Activated naive CD8-positive, alpha-beta T cell treated with anti-CD3 and anti-CD28 coated beads for 36 hours (primary cell): ENCODE measurements around the gene CMTM3. TPM values are rescaled to one million over a fixed set of nuclear protein-coding genes. Genes with fewer than 3 reads are reported as not detected.
"Not testable (repeated sequence)": the region's sequence is repeated elsewhere in the genome, so short reads cannot be mapped to it uniquely, and the experiment has no call there.

ENCODE experiments used
- DNase-seq: peaks from one replicate; pipeline ENCODE4 v3.0.0; 2021
- H3K27ac Mint-ChIP-seq: one replicate; pipeline ENCODE4 v1.8.0; 2022; ENCODE audit warnings: mild to moderate bottlenecking, moderate library complexity, mixed read lengths
- H3K27me3 Mint-ChIP-seq: one replicate; pipeline ENCODE4 v1.8.0; 2022; ENCODE audit warnings: mild to moderate bottlenecking, mixed read lengths
- H3K36me3 Mint-ChIP-seq: one replicate; pipeline ENCODE4 v1.8.0; 2021; ENCODE audit warnings: mild to moderate bottlenecking, mixed read lengths
- H3K4me1 Mint-ChIP-seq: one replicate; pipeline ENCODE4 v1.8.0; 2021; ENCODE audit warnings: mixed read lengths
- H3K4me3 Mint-ChIP-seq: one replicate; pipeline ENCODE4 v1.8.0; 2022; ENCODE audit warnings: mild to moderate bottlenecking, moderate library complexity, mixed read lengths
- H3K9me3 Mint-ChIP-seq: one replicate; pipeline ENCODE4 v1.8.0; 2022; ENCODE audit warnings: mixed read lengths
- total RNA-seq, 2 experiments: library from RNA; stranded (reverse); gene quantifications; one replicate each; pipeline ENCODE4 v1.2.3, GENCODE V29; 2021

Gene CMTM3
- total RNA-seq, 2 experiments from 2014 or later = 55.1 to 60.5 TPM

GRCh38 chr16:66631558-66631957 is 27.1 kb downstream of the CMTM3 start:
- not testable (repeated sequence) for H3K27me3 Mint-ChIP-seq, H3K4me1 Mint-ChIP-seq, H3K27ac Mint-ChIP-seq, H3K4me3 Mint-ChIP-seq, H3K9me3 Mint-ChIP-seq, H3K36me3 Mint-ChIP-seq, DNase-seq

DNA sequence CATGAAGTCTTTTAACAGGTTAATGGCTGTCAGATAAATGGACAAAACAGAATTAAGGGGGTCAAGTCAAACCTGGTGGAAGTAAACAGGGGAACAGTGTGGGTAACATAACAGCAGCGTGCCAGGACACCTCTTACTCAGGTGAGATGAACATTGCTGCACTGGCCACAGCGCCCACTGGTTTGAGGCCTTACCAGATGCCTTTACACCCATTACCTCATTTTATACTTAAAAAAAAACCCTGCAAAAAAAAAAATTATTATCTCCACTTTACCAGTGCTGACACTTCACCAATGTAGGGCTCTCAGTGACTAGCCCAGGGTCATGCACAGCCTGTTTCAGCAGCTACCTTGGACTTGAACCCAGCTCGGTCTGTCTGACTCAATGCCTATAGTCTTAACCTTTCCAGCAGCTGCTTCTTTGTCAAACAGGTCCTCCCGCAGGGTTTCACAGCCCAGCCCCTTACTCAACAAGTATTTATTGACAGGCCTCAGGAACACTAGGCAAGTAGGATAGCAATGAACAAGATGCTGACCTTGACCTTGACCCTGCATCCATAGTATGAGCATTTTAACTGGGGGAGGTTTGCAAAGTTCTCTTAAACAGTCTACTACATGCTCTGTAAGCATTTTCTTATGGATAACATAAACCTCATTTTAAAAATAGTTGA is 30.2 kb downstream of the CMTM3 start:
- no peak for DNase-seq
- Mint-ChIP-seq H3K36me3 (no peaks in the 10 kb centered on the region), H3K4me1 (no peaks in the 10 kb centered on the region), H3K27me3 (no peaks in the 10 kb centered on the region), H3K27ac (no peak overlapping the region), H3K9me3 (no peaks in the 10 kb centered on the region), H3K4me3 (no peak overlapping the region)

GRCh38 chr16:66635406-66635805 is 30.9 kb downstream of the CMTM3 start:
- Mint-ChIP-seq H3K9me3 (no peaks in the 10 kb centered on the region), H3K27me3 (no peaks in the 10 kb centered on the region), H3K4me1 (no peaks in the 10 kb centered on the region), H3K4me3 (no peak overlapping the region), H3K36me3 (no peaks in the 10 kb centered on the region), H3K27ac (no peak overlapping the region)
- no peak for DNase-seq

DNA sequence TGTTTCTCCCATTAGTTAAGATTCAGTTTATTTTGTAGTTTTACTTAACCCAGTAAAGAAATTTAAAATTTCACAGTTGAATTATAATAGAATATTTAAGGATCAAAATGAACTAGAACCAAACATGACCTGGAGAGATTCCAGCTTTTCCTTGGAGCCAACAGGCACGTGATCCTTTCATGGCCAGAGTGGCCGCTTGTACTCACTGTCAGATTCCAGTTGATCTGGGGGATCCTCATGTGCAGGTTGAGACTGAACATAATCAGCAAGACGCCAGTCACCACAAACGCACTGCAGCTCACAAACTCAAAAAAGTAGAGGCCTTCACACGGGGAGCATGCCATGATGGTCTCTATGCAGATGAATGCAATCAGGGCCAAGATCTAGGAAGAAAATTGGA is 31.7 kb downstream of the CMTM3 start:
- no peaks in the 10 kb centered on the region for H3K4me1 Mint-ChIP-seq
- no peak overlapping the region for H3K4me3 Mint-ChIP-seq
- no peak overlapping the region for H3K27ac Mint-ChIP-seq
- no peaks in the 10 kb centered on the region for H3K9me3 Mint-ChIP-seq
- no peaks in the 10 kb centered on the region for H3K27me3 Mint-ChIP-seq
- no peaks in the 10 kb centered on the region for H3K36me3 Mint-ChIP-seq
- DNase-seq = no peak

DNA sequence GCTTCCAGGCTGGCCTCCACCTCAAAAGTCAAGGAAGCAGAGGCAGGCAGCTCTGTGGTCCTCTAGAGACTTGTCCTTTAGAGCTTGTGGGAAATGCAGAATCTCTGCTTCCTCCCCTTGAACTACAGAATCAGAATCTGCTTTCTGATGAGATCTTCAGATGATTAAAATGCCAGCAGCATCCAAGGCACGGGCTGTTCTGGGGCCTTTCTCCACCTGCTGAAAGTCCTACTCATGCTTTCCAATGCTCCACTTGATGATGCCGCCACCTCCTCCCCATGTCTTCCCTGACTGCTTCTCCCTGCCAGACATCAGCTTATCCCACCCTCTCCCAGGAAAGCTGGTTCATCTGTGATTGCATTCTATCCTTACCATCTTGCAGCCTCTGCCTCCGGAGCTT is 33.3 kb downstream of the CMTM3 start:
- DNase-seq = no peak
- Mint-ChIP-seq H3K27me3 (no peaks in the 10 kb centered on the region), H3K36me3 (no peaks in the 10 kb centered on the region), H3K4me3 (no peak overlapping the region), H3K27ac (no peak overlapping the region), H3K9me3 (no peaks in the 10 kb centered on the region), H3K4me1 (no peaks in the 10 kb centered on the region)

- H3K36me3 Mint-ChIP-seq = no peaks in the 10 kb centered on the region
- no peak overlapping the region for H3K4me3 Mint-ChIP-seq
- H3K27me3 Mint-ChIP-seq = no peaks in the 10 kb centered on the region
- H3K27ac Mint-ChIP-seq = no peak overlapping the region
- no peaks in the 10 kb centered on the region for H3K9me3 Mint-ChIP-seq
- DNase-seq = no peak
- H3K4me1 Mint-ChIP-seq = no peaks in the 10 kb centered on the region
These were observed 34.8 kb downstream of the CMTM3 start for GRCh38 chr16:66639091-66639885.

DNA sequence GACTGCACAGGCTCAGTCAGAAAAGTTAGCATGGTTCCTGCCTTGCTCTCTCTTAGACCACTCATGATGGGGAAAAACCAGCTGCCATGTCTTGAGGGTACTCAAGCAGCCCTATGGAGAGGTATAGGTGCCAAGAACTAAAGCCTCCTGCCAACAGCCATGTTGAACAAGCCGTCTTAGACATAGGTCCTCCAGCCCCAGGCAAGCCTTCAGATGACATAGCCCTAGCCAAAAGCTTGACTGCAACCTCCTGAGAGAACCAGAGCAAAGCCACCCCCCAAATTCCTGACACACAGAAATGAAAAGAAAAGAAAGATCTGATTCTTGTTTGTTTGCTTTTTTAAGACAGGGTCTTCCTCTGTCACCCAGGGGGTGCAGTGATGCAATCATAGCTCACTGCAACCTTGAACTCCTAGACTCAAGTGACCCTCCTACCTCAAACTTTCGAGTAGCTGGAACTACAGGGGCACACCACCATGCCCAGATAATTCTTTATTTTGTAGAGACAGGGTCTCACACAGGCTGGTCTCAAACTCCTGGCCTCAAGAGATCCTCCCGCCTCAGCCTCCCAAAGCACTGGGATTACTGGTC is 36.3 kb downstream of the CMTM3 start:
- H3K4me1 Mint-ChIP-seq = no peaks in the 10 kb centered on the region
- no peaks in the 10 kb centered on the region for H3K9me3 Mint-ChIP-seq
- H3K36me3 Mint-ChIP-seq = no peaks in the 10 kb centered on the region
- H3K27me3 Mint-ChIP-seq = no peaks in the 10 kb centered on the region
- DNase-seq = no peak
- H3K27ac Mint-ChIP-seq = no peak overlapping the region
- H3K4me3 Mint-ChIP-seq = no peak overlapping the region

DNA sequence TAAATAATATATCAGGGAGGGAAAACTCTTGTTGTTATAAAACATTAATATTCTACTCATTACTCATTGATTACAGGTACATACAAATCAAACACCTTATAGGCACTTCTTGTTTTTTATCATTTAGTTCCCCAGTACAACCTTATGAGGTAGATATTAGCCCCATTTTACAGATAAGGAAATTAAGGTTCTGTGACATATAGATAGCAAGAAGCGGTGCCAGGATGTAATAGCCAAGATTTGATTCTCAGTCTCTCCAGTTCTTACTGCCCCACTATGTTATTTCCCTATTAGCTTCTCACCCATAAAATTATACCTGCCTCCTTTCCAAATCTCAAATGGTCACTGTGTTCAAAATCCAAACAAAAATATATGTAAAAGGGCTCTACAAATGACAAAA is 36.9 kb downstream of the CMTM3 start:
- H3K27ac Mint-ChIP-seq = no peak overlapping the region
- H3K36me3 Mint-ChIP-seq = no peaks in the 10 kb centered on the region
- no peak for DNase-seq
- no peaks in the 10 kb centered on the region for H3K4me1 Mint-ChIP-seq
- no peak overlapping the region for H3K4me3 Mint-ChIP-seq
- H3K9me3 Mint-ChIP-seq = no peaks in the 10 kb centered on the region
- no peaks in the 10 kb centered on the region for H3K27me3 Mint-ChIP-seq

DNA sequence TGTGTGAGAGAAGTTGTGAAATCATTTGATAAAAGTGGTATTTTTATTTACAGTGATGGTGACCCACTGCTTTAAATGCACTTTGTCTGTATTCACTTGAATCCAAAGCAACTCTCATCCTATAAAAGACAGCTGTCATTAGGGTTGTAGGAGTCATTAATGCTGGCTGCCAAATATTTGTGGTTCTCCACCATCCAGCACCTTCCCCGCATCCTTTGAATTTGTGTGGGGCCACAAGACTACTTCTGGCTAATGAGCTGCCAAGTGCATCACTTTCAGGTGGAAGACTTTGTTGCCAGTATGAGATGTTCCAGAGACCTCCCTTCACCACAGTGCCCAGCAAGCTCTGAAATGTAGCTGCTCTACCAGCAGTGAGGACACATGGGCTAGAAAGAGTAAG is 43.4 kb downstream of the CMTM3 start:
- Mint-ChIP-seq H3K27me3 (no peaks in the 10 kb centered on the region), H3K4me3 (no peak overlapping the region), H3K9me3 (no peaks in the 10 kb centered on the region), H3K27ac (no peak overlapping the region), H3K4me1 (peaks cover 11% of the 10 kb centered on the region), H3K36me3 (no peaks in the 10 kb centered on the region)
- DNase-seq = no peak

- Mint-ChIP-seq H3K9me3 (no peaks in the 10 kb centered on the region), H3K36me3 (no peaks in the 10 kb centered on the region), H3K4me1 (peaks cover 13% of the 10 kb centered on the region), H3K27ac (no peak overlapping the region), H3K27me3 (peaks cover 2% of the 10 kb centered on the region), H3K4me3 (no peak overlapping the region)
- no peak for DNase-seq
These were observed 44.7 kb downstream of the CMTM3 start for GRCh38 chr16:66649167-66649566.

DNA sequence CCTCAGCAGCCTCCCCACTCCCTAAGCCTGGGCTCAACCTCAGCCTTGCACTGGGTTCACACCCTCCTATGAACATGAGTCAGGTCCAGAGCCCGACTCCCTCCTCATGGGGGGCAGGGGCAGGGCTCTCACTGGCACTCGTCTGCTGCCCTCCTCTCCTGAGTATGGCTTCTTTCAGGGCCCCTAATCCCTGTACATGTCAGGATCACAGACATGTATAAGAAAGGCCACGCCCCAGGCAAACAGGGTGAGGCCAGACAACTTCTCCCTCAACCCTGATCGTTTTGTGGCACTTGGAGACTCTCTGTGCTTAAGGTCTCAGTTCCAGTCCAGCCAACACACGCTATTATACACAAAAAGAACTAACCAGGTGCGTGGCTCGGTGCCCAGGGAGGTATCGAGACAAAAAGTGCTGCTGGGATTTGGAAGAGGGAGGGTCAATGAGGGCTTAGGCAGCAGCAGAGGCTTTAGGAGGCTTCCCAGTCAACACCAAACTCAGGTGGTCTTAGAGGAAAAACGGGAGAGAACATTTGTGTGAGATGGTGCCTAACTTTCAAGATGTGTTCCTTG is 45.2 kb downstream of the CMTM3 start:
- no peaks in the 10 kb centered on the region for H3K36me3 Mint-ChIP-seq
- H3K27ac Mint-ChIP-seq = no peak overlapping the region
- peaks cover 5% of the 10 kb centered on the region for H3K27me3 Mint-ChIP-seq
- DNase-seq = no peak
- H3K4me1 Mint-ChIP-seq = peaks cover 13% of the 10 kb centered on the region
- no peaks in the 10 kb centered on the region for H3K9me3 Mint-ChIP-seq
- H3K4me3 Mint-ChIP-seq = no peak overlapping the region

GRCh38 chr16:66650707-66651473 is 46.4 kb downstream of the CMTM3 start:
- Mint-ChIP-seq H3K27me3 (peaks cover 5% of the 10 kb centered on the region), H3K27ac (no peak overlapping the region), H3K36me3 (no peaks in the 10 kb centered on the region), H3K4me1 (peaks cover 13% of the 10 kb centered on the region), H3K9me3 (no peaks in the 10 kb centered on the region), H3K4me3 (peak overlapping the region; percentile 66)
- peak; percentile 78 for DNase-seq

DNA sequence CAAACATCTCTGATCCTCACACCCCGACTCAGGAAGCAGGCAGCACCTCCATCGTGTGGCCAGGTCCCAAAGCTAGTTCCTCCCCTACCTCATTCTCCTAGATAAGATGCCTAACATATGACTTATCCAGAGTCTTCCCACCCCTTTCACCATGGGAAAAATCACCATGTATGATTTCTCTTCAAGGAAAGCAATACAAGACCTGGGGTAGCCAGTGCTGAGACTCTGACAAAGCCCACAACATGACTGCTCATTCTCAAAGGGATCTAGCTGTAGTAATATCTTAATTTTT is 46.9 kb downstream of the CMTM3 start:
- DNase-seq = no peak
- Mint-ChIP-seq H3K4me3 (peak overlapping the region; percentile 66), H3K4me1 (peaks cover 13% of the 10 kb centered on the region), H3K9me3 (no peaks in the 10 kb centered on the region), H3K36me3 (no peaks in the 10 kb centered on the region), H3K27ac (no peak overlapping the region), H3K27me3 (peaks cover 5% of the 10 kb centered on the region)

- no peaks in the 10 kb centered on the region for H3K36me3 Mint-ChIP-seq
- DNase-seq = no peak
- peaks cover 5% of the 10 kb centered on the region for H3K27me3 Mint-ChIP-seq
- H3K4me3 Mint-ChIP-seq = no peak overlapping the region
- H3K27ac Mint-ChIP-seq = no peak overlapping the region
- no peaks in the 10 kb centered on the region for H3K9me3 Mint-ChIP-seq
- H3K4me1 Mint-ChIP-seq = peaks cover 13% of the 10 kb centered on the region
These were observed 47.5 kb downstream of the CMTM3 start for GRCh38 chr16:66651965-66652364.
